ENCODE measurements around the gene SLC9A9.

SLC9A9 gene

GRCh38 chr3:143597774-143598652 is 250.3 kb downstream of the SLC9A9 start:
- DNase-seq (ENCODE audit: low spot score), result no peak

- DNase-seq (ENCODE audit: low spot score), result no peak
These were observed 251.2 kb downstream of the SLC9A9 start for GRCh38 chr3:143596957-143597642.

- no peak for DNase-seq (ENCODE audit: low spot score)
These were observed 252.7 kb downstream of the SLC9A9 start for GRCh38 chr3:143595456-143596077.

- no peak for DNase-seq (ENCODE audit: low spot score)
These were observed 254.1 kb downstream of the SLC9A9 start for GRCh38 chr3:143594206-143594605.

GRCh38 chr3:143590660-143591059 is 257.6 kb downstream of the SLC9A9 start:
- DNase-seq (ENCODE audit: low spot score), result no peak

GRCh38 chr3:143586576-143586975 is 261.7 kb downstream of the SLC9A9 start:
- DNase-seq (ENCODE audit: low spot score), result peak; percentile 51

- no peak for DNase-seq (ENCODE audit: low spot score)
These were observed 262.4 kb downstream of the SLC9A9 start for GRCh38 chr3:143585720-143586456.

- no peak for DNase-seq (ENCODE audit: low spot score)
These were observed 263.8 kb downstream of the SLC9A9 start for GRCh38 chr3:143584474-143584873.

- no peak for DNase-seq (ENCODE audit: low spot score)
These were observed 266.1 kb downstream of the SLC9A9 start for GRCh38 chr3:143581972-143582722.

- no peak for DNase-seq (ENCODE audit: low spot score)
These were observed 269.3 kb downstream of the SLC9A9 start for GRCh38 chr3:143578810-143579435.

- DNase-seq (ENCODE audit: low spot score), result no peak
These were observed 271.5 kb downstream of the SLC9A9 start for GRCh38 chr3:143576568-143577270.

- DNase-seq (ENCODE audit: low spot score), result no peak
These were observed 273.3 kb downstream of the SLC9A9 start for GRCh38 chr3:143574933-143575332.

GRCh38 chr3:143573610-143574303 is 274.5 kb downstream of the SLC9A9 start:
- no peak for DNase-seq (ENCODE audit: low spot score)

GRCh38 chr3:143571548-143571947 is 276.7 kb downstream of the SLC9A9 start:
- DNase-seq (ENCODE audit: low spot score), result peak; percentile 40

GRCh38 chr3:143567823-143568222 is 280.4 kb downstream of the SLC9A9 start:
- no peak for DNase-seq (ENCODE audit: low spot score)

GRCh38 chr3:143565951-143566350 is 282.3 kb downstream of the SLC9A9 start:
- DNase-seq (ENCODE audit: low spot score), result no peak

- DNase-seq (ENCODE audit: low spot score), result no peak
These were observed 284.5 kb downstream of the SLC9A9 start for GRCh38 chr3:143563786-143564185.

- DNase-seq (ENCODE audit: low spot score), result no peak
These were observed 285.5 kb downstream of the SLC9A9 start for GRCh38 chr3:143562789-143563188.

GRCh38 chr3:143559296-143559695 is 289.0 kb downstream of the SLC9A9 start:
- DNase-seq (ENCODE audit: low spot score), result no peak

GRCh38 chr3:143552851-143553250 is 295.4 kb downstream of the SLC9A9 start:
- DNase-seq (ENCODE audit: low spot score), result no peak

Data from AG20443 (cell line).